ENCODE results near the gene PTPN1. TPM values are rescaled to one million over a fixed set of nuclear protein-coding genes. Genes with fewer than 3 reads are reported as not detected.

PTPN1 gene
- total and polyA plus RNA-seq, 2 experiments from 2014 or later: 16.9 to 26.4 TPM

DNA sequence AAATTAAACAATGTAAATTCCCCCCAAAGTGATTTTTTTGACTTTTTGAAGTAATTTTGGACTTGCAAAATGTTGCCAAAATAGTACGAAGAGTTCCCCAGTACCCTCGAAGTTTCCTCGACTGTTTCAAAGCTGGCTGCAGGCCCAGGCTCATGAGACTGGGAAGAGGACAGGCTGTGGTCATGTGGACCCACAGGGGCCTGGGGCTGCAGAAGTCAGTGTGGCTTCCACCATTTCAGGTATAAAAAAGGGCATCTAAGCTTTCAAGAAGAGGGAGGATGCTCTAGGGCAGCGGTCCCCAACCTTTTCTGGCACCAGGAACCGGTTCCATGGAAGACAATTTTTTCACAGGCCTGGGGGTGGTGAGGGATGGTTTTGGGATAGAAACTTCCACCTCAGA lies 75.0 kb downstream of the PTPN1 start:
- H4K20me1 ChIP-seq (replicated peaks; ENCODE audit: insufficient read depth): peaks cover 6% of the 10 kb centered on the region; the same call in 1 of the 2 replicates
- no peaks in the 10 kb centered on the region for H3K79me2 ChIP-seq (replicated peaks; ENCODE audit: insufficient read depth)
- no peak overlapping the region for H3K4me2 ChIP-seq
- H3K27me3 Mint-ChIP-seq (ENCODE audit: insufficient read depth, low read depth, poor library complexity): peaks cover 2% of the 10 kb centered on the region
- no peak for DNase-seq (ENCODE audit: low spot score)
- no peak for TF ChIP-seq ZNF114 (CRISPR knock-in tag; IDR thresholded peaks at IDR 0.05)
- TF ChIP-seq ZNF331 (CRISPR knock-in tag; IDR thresholded peaks at IDR 0.05; ENCODE audit: low read depth): no peak
- no peak for TF ChIP-seq EZH2 (IDR thresholded peaks at IDR 0.05; ENCODE audit: low read depth, unreplicated experiment)
- TF ChIP-seq, protein P1, sequence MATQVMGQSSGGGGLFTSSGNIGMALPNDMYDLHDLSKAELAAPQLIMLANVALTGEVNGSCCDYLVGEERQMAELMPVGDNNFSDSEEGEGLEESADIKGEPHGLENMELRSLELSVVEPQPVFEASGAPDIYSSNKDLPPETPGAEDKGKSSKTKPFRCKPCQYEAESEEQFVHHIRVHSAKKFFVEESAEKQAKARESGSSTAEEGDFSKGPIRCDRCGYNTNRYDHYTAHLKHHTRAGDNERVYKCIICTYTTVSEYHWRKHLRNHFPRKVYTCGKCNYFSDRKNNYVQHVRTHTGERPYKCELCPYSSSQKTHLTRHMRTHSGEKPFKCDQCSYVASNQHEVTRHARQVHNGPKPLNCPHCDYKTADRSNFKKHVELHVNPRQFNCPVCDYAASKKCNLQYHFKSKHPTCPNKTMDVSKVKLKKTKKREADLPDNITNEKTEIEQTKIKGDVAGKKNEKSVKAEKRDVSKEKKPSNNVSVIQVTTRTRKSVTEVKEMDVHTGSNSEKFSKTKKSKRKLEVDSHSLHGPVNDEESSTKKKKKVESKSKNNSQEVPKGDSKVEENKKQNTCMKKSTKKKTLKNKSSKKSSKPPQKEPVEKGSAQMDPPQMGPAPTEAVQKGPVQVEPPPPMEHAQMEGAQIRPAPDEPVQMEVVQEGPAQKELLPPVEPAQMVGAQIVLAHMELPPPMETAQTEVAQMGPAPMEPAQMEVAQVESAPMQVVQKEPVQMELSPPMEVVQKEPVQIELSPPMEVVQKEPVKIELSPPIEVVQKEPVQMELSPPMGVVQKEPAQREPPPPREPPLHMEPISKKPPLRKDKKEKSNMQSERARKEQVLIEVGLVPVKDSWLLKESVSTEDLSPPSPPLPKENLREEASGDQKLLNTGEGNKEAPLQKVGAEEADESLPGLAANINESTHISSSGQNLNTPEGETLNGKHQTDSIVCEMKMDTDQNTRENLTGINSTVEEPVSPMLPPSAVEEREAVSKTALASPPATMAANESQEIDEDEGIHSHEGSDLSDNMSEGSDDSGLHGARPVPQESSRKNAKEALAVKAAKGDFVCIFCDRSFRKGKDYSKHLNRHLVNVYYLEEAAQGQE (IDR thresholded peaks at IDR 0.05; ENCODE audit: unreplicated experiment): no peak
- no peak for TF ChIP-seq CREB1 (CRISPR knock-in tag; IDR thresholded peaks at IDR 0.05; ENCODE audit: low read depth)
- no peak for TF ChIP-seq EZH2phosphoT487 (IDR thresholded peaks at IDR 0.05; ENCODE audit: unreplicated experiment)
- TF ChIP-seq JUNB (IDR thresholded peaks at IDR 0.05; ENCODE audit: unreplicated experiment): no peak
- no peak for TF ChIP-seq STAT1 (IDR thresholded peaks at IDR 0.05; ENCODE audit: unreplicated experiment)
- TF ChIP-seq, protein P2, sequence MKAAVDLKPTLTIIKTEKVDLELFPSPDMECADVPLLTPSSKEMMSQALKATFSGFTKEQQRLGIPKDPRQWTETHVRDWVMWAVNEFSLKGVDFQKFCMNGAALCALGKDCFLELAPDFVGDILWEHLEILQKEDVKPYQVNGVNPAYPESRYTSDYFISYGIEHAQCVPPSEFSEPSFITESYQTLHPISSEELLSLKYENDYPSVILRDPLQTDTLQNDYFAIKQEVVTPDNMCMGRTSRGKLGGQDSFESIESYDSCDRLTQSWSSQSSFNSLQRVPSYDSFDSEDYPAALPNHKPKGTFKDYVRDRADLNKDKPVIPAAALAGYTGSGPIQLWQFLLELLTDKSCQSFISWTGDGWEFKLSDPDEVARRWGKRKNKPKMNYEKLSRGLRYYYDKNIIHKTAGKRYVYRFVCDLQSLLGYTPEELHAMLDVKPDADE (IDR thresholded peaks at IDR 0.05): no peak
- TF ChIP-seq NANOG (IDR thresholded peaks at IDR 0.05; ENCODE audit: borderline replicate concordance): no peak
- no peak for TF ChIP-seq CTCF (conservative IDR thresholded peaks at IDR 0.05; ENCODE audit: low read depth in 2 of 2)
- TF ChIP-seq ZNF462 (CRISPR knock-in tag; IDR thresholded peaks at IDR 0.05): no peak
- no peak for TF ChIP-seq POLR2AphosphoS5 (IDR thresholded peaks at IDR 0.05; ENCODE audit: low read depth)
- no peaks in the 10 kb centered on the region for H3F3A ChIP-seq (replicated peaks; ENCODE audit: low read depth)
- peaks cover 9% of the 10 kb centered on the region; the same call in 1 of the 2 replicates for H3K36me3 ChIP-seq (ENCODE audit: insufficient read depth)
- peaks cover 2% of the 10 kb centered on the region; the same call in 2 of the 3 replicates for H3K4me1 Mint-ChIP-seq
- no peak overlapping the region for H3K4me3 ChIP-seq
- H3K36me3 Mint-ChIP-seq (ENCODE audit: low read depth): peaks cover 24% of the 10 kb centered on the region
- H3K9me2 ChIP-seq (ENCODE audit: insufficient read depth): no peaks in the 10 kb centered on the region
- no peak overlapping the region for H3K4me3 Mint-ChIP-seq
- H3K27me3 ChIP-seq (ENCODE audit: insufficient read depth): no peaks in the 10 kb centered on the region
- no peaks in the 10 kb centered on the region for H3K4me1 ChIP-seq (ENCODE audit: insufficient read depth)
- H3K27ac ChIP-seq (ENCODE audit: low read depth): no peak overlapping the region
- no peak for ATAC-seq
- no peak overlapping the region for H2AFZ ChIP-seq
- H3K9me3 Mint-ChIP-seq: no peaks in the 10 kb centered on the region
- no peak overlapping the region for H3K27ac Mint-ChIP-seq

Data from GM23338 (cell line).